ENCODE results near the gene DCLK1. TPM values are rescaled to one million over a fixed set of nuclear protein-coding genes. Genes with fewer than 3 reads are reported as not detected.

DCLK1 gene
- total RNA-seq, 1 experiment from 2014 or later: not detected

DNA sequence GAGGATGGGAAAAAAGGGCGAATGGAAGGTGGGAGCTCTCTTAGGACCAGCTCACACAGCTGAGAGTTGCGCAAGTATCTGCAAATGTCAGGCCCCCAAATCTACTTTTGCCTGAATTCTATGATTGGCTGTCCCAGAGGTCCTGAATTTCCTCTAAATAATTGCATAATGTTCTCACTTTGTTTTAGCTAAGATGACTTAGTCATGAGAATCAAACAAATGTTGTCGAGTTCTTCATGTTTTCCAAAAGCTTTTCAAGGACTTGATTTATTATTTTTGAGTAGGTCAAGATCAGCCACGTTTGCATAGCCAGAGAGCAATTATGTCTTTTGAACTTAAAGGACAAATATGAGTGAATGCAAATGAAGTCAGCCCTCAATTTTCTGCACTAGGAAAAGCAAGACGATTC lies 408.1 kb downstream of the DCLK1 start:
- ATAC-seq (no peak), DNase-seq (ENCODE audit: low read depth, low spot score) (no peak)
- intact Hi-C loops (cut with micrococcal nuclease; ENCODE audit: unreplicated experiment) (loop anchor here (10.0 kb wide), 3 partner anchors 88 to 548 kb away; no protein-coding TSS in a partner anchor), in situ Hi-C loops (cut with HindIII; ENCODE audit: low pct_unique_long_range_greater_than_20kb, low sequenced_read_pairs) (no loop called here)
- TF ChIP-seq, protein P1, sequence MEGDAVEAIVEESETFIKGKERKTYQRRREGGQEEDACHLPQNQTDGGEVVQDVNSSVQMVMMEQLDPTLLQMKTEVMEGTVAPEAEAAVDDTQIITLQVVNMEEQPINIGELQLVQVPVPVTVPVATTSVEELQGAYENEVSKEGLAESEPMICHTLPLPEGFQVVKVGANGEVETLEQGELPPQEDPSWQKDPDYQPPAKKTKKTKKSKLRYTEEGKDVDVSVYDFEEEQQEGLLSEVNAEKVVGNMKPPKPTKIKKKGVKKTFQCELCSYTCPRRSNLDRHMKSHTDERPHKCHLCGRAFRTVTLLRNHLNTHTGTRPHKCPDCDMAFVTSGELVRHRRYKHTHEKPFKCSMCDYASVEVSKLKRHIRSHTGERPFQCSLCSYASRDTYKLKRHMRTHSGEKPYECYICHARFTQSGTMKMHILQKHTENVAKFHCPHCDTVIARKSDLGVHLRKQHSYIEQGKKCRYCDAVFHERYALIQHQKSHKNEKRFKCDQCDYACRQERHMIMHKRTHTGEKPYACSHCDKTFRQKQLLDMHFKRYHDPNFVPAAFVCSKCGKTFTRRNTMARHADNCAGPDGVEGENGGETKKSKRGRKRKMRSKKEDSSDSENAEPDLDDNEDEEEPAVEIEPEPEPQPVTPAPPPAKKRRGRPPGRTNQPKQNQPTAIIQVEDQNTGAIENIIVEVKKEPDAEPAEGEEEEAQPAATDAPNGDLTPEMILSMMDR (IDR thresholded peaks at IDR 0.05): no peak
- TF ChIP-seq, protein P2, sequence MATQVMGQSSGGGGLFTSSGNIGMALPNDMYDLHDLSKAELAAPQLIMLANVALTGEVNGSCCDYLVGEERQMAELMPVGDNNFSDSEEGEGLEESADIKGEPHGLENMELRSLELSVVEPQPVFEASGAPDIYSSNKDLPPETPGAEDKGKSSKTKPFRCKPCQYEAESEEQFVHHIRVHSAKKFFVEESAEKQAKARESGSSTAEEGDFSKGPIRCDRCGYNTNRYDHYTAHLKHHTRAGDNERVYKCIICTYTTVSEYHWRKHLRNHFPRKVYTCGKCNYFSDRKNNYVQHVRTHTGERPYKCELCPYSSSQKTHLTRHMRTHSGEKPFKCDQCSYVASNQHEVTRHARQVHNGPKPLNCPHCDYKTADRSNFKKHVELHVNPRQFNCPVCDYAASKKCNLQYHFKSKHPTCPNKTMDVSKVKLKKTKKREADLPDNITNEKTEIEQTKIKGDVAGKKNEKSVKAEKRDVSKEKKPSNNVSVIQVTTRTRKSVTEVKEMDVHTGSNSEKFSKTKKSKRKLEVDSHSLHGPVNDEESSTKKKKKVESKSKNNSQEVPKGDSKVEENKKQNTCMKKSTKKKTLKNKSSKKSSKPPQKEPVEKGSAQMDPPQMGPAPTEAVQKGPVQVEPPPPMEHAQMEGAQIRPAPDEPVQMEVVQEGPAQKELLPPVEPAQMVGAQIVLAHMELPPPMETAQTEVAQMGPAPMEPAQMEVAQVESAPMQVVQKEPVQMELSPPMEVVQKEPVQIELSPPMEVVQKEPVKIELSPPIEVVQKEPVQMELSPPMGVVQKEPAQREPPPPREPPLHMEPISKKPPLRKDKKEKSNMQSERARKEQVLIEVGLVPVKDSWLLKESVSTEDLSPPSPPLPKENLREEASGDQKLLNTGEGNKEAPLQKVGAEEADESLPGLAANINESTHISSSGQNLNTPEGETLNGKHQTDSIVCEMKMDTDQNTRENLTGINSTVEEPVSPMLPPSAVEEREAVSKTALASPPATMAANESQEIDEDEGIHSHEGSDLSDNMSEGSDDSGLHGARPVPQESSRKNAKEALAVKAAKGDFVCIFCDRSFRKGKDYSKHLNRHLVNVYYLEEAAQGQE (IDR thresholded peaks at IDR 0.05; ENCODE audit: insufficient read depth in 1 of 2, low read depth in 2 of 2, low read length in 1 of 2): no peak
- TF ChIP-seq TCF7L2 (IDR thresholded peaks at IDR 0.05; ENCODE audit: low read depth, low read length) (no peak), POLR2AphosphoS5 (IDR thresholded peaks at IDR 0.05; ENCODE audit: low read depth, low read length) (no peak), SIN3A (IDR thresholded peaks at IDR 0.05; ENCODE audit: borderline replicate concordance, insufficient read depth, low read depth, low read length) (no peak)
- no peaks in the 10 kb centered on the region for H3K9me3 ChIP-seq (ENCODE audit: control insufficient read depth, insufficient read depth, low read depth, low read length)
- no peak overlapping the region for H3K27ac ChIP-seq (ENCODE audit: low read length)
- no peaks in the 10 kb centered on the region for H3K4me1 ChIP-seq (ENCODE audit: control insufficient read depth, insufficient read depth, low read length)
- ChIA-PET POLR2A (no interaction called here), CTCF (no interaction called here)
- no peak overlapping the region for H3K4me3 ChIP-seq (ENCODE audit: low read depth in 2 of 2, low read length in 2 of 2)
- no TSS peak for BruUV-seq (replicated peaks)
- no peaks in the 10 kb centered on the region for H3K36me3 ChIP-seq (ENCODE audit: control insufficient read depth, insufficient read depth, low read length)
- H3K27me3 ChIP-seq (ENCODE audit: control insufficient read depth, insufficient read depth, low read length): no peaks in the 10 kb centered on the region

DNA sequence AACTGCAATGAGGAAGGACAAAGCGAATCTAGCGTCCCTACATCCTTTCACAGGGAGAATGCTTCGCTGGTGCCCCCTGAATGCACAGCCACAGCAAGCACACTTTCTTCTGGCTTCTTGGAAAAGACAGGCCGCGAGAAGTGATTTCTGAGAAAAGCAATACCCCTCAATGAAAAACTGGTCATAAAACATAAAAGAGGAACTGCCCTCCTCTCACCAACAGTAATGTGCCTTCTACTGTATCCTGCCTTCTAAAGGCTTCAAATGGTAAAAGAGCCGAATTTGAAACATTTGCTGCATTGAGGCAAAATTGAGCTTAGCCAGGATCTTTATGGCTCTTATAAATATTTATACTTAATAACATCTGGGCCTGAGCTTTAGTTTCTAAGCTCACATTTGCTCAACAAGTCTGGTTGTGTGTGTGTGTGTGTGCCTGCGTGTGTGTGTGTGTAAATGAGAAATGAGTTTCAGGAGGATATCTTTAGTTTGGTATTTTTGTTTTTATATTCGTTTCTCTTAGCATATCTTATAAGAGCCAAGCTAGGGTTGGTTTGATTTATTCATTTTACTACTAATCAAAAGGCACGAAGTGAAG lies 408.6 kb downstream of the DCLK1 start:
- in situ Hi-C loops (cut with HindIII; ENCODE audit: low pct_unique_long_range_greater_than_20kb, low sequenced_read_pairs): no loop called here

More for the DNA sequence above, 408.6 kb downstream of the DCLK1 start:
- DNase-seq (ENCODE audit: low read depth, low spot score): no peak
- no peak for TF ChIP-seq TCF7L2 (IDR thresholded peaks at IDR 0.05; ENCODE audit: low read depth, low read length)
- TF ChIP-seq, protein P1 (IDR thresholded peaks at IDR 0.05): no peak
- TF ChIP-seq SIN3A (IDR thresholded peaks at IDR 0.05; ENCODE audit: borderline replicate concordance, insufficient read depth, low read depth, low read length): no peak
- TF ChIP-seq POLR2AphosphoS5 (IDR thresholded peaks at IDR 0.05; ENCODE audit: low read depth, low read length): no peak
- TF ChIP-seq, protein P2 (IDR thresholded peaks at IDR 0.05; ENCODE audit: insufficient read depth in 1 of 2, low read depth in 2 of 2, low read length in 1 of 2): no peak
- CTCF ChIA-PET: no interaction called here
- no TSS peak for BruUV-seq (replicated peaks)
- no peak overlapping the region for H3K4me3 ChIP-seq (ENCODE audit: low read depth in 2 of 2, low read length in 2 of 2)
- no peaks in the 10 kb centered on the region for H3K9me3 ChIP-seq (ENCODE audit: control insufficient read depth, insufficient read depth, low read depth, low read length)
- POLR2A ChIA-PET: no interaction called here
- ATAC-seq: no peak
- no peaks in the 10 kb centered on the region for H3K4me1 ChIP-seq (ENCODE audit: control insufficient read depth, insufficient read depth, low read length)
- intact Hi-C loops (cut with micrococcal nuclease; ENCODE audit: unreplicated experiment): loop anchor here (10.0 kb wide), 3 partner anchors 88 to 548 kb away; no protein-coding TSS in a partner anchor
- no peaks in the 10 kb centered on the region for H3K27me3 ChIP-seq (ENCODE audit: control insufficient read depth, insufficient read depth, low read length)
- no peaks in the 10 kb centered on the region for H3K36me3 ChIP-seq (ENCODE audit: control insufficient read depth, insufficient read depth, low read length)
- no peak overlapping the region for H3K27ac ChIP-seq (ENCODE audit: low read length)
